GM19452 (cell line): ENCODE measurements around the gene COLGALT1.
A peak's percentile ranks its signal among the peaks of the same experiment; 100 is the strongest.
"Not testable (repeated sequence)": the region's sequence is repeated elsewhere in the genome, so short reads cannot be mapped to it uniquely, and the experiment has no call there.

Source experiments
- ATAC-seq: cut with Tn5 transposase; IDR thresholded peaks from one replicate; pipeline ENCODE4 v1.9.1; 2021; ENCODE audit not compliant: unreplicated experiment

Gene COLGALT1

GRCh38 chr19:17532116-17532515, 23.3 kb upstream of the COLGALT1 start:
- ATAC-seq = no peak

DNA sequence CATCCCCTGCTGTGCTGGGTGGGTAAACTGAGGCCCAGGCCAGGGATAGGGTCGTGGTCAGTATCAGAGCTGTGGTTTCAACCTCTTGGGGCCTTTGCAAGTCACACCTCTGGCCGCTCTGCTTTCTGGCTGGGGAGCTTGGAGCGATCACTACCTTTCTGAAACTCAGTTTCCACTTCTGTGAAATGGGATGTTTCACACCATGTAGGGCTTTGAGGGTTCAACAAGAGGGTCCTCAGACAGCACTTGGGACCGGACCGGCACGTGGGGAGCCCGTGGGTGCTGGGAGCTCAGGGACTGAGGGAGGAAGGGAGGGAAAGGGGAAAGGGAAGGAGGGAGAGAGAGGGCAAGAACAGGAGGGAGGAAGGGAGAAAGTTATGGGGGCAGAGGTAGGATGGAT, 22.9 kb upstream of the COLGALT1 start:
- ATAC-seq = no peak

DNA sequence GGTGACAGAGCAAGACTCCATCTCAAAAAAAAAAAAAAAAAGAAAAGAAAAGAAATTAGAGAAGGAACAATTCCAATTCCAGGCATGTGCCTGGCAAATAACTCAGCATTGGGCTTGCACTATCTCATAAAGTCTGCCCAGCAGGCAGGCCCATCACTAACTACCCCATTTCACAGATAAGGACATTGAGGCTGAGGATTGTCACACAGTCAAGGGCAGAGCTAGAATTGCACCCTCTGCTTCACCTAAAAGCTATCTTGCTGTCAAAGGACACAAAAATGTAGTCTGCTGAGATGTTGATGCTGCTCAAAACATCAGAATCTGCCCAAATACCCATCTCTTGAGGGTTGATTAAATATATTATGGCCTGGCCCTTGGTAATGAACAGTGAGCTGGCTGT, 20.7 kb upstream of the COLGALT1 start:
- no peak for ATAC-seq

DNA sequence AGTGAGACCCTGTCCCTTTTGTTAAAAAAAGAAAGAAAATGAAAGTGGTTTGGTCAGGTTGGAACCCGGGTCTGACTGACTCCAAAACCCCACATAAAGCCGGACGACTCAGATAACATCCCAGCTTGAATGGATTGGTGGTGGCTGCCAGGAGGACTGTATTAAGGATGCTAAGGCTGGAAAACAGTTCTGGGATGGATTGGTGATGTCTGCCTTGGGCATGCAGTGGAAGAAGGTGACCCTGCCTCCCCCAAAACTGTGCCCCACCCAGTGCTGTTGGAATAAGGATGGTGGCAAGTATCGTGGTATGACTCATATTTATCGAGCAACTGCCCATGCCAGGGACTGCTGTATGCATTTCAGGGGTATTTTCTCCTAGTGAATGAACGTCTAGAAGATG, 18.5 kb upstream of the COLGALT1 start:
- ATAC-seq = no peak

GRCh38 chr19:17538684-17539237, 16.7 kb upstream of the COLGALT1 start:
- ATAC-seq = no peak

DNA sequence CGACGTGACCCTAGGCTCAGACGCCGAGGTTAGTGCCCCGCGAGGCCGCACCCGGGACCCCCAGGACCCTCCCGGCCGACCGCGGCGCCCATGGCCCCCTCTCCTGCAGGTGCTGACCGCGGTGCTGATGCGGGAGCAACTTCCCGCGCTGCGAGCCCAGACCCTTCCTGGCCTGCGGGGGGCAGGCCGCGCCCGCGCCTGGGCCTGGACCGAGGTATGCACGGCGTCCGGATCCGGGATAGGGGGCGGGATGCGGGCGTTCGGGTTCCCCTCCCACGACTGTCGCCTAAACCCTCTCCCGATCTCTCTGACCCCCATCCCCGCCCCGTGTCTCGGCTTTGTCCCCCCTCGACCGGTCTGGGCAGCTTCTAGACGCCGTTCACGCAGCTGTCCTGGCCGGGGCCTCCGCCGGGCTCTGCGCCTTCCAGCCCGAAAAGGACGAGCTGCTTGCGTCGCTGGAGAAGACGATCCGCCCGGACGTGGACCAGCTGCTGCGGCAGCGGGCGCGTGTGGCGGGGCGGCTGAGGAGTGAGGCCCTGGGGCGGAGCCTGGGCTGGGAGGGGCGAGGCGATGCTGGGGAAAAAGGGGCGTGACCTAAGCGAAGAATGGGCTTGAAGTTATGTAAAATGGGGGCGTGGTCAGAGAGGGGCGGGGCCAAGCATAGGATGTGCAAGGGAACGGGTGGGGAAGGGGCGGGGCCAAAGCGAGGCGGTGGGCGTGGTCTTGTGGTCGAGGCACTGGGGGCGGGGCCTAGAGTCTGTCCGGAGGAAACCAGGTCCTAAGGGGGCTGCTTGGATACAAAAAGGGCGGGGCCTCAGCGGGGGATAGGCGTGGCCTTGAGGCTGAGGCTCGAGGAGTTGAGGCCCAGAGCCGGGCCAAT, 16.0 kb upstream of the COLGALT1 start:
- peak; percentile 59 for ATAC-seq

GRCh38 chr19:17540174-17540573, 15.3 kb upstream of the COLGALT1 start:
- ATAC-seq = no peak

DNA sequence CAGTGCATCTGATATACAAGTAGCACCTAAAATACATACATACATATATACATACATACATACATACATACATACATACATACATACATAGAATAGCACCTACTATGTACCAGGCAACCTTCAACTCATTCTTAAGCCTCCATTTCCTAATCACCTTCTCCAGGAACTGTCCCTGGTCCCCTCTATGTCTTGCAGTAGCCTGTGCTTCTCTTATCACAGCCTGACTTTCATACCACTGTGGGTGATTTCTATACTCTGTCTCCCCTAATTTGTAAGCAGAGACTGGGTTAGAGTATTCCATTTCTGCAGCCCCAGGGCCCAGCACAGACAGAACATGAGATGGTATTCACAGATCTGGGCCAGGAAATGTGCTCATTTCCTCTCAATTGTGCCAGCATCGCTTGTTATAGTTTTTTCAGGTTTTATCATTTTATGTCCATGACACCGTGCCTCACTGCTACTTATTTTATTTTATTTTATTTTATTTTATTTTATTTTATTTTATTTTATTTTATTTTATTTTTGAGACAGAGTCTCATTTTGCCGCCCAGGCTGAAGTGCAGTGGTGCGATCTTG, 14.2 kb upstream of the COLGALT1 start:
- ATAC-seq = no peak

GRCh38 chr19:17542042-17542441, 13.4 kb upstream of the COLGALT1 start:
- ATAC-seq = no peak

DNA sequence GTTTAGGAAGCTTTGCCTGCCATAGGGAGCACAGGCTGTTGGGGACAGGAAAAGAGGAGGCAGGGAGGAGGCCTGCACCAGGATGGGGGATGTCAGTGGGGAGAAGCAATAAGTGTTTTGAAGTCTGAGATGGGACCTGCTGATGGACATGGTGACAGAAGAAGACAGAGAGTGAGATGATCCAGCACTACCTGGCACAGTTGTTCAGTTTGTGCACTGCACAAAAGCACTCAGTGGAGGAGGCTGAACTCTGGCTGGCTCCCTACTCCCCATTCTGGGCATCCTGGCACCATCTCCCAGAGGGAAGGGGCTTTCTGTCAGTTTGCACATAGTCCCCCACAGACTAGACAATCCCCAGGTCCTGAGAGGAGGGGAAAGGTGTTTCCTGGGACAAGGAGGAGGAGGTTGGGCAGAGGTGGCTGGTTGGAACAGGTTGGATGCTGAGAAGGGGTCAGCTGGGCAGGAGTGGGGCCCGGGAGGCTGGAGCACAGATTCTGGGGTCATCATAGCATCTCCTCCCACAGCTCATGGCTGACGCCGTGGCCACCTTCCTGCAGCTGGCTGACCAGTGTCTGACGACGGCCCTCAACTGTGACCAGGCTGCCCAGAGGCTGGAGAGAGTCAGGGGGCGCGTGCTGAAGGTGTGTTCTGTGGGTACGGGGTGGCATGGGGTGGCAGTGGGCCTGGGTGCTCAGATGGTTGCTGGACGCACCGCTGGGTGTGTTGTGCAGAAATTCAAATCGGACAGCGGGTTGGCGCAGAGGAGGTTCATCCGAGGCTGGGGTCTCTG, 12.5 kb upstream of the COLGALT1 start:
- ATAC-seq = no peak

GRCh38 chr19:17543986-17544385, 11.5 kb upstream of the COLGALT1 start:
- no peak for ATAC-seq

GRCh38 chr19:17544418-17544817, 11.0 kb upstream of the COLGALT1 start:
- no peak for ATAC-seq

DNA sequence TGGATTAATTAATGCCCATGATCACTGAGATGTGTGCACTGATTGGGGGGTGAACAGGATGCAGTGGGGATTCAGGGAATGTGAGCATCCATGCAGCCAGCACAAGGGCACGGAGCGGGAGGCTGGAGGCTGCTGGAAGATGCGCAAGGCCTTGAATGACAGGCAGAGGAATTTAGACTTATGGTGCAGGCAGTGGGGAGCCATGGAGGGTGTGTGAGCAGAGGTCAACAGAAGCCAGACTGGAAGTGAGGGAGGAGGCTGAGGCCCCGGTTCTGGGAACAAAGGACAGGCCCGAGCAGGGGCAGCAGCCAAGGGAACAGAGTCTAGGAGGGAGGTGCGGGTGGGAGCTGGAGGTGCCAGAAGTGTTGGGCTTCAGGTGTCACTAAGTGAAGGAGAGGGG, 7.3 kb upstream of the COLGALT1 start:
- no peak for ATAC-seq

DNA sequence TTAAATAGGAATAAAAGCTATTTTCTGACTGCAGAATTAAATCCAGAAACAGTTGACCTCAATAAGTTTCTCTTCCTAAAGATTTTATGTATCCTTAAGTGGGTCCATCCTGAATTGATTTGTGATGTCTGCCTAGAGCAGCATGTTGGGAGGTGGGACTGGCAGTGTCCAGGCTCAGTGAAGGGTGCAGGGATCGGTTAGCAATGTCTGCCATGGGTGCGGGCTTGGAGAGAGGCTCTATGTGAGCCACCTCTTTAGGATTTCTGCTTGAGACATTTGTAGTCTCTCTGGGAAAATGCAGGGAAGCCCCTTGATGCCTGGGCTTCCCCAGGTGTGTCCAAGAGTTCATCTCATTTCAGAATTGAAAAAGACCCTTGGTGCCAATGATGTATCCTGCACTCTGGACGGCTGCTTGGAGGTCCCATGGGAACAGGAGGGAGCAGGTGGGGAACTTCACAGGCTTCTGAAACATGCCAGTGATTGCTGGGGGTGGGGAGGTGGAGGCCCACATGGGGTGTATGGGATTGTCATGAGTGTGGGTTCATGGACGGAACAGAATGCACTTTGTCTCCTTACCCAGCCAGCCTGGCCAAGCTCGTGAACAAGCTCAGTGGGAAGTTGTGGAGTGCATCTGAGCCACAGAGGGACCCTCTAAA, 6.2 kb upstream of the COLGALT1 start:
- ATAC-seq = no peak

DNA sequence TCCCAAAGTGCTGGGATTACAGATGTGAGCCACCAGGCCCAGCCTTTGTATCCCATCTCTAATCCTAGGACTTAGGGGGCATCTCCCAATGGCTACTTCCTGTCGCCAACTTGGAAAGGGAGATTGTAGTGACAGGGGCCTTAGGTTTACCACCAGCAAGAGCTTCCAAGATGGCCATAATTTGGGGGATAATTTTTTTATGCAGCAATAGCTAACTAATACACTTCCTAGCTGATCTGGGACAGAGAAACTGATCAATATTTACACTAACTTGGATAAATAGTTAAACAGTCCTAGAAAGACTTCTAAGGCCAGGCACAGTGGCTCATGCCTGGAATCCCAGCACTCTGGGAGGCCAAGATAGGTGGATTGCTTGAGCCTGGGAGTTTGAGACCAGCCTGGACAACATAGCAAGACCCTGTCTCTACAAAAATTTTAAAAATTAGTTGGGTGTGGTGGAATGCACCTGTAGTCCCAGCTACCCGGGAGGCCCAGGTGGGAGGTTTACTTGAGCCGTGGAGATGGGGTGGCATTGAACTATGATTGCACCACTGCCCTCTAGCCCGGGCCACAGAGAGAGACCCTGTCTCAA, 5.3 kb upstream of the COLGALT1 start:
- ATAC-seq = no peak

GRCh38 chr19:17552735-17553134, 2.7 kb upstream of the COLGALT1 start:
- not testable (repeated sequence) for ATAC-seq

- no peak for ATAC-seq
Observed at GRCh38 chr19:17553256-17553655, 2.2 kb upstream of the COLGALT1 start.

DNA sequence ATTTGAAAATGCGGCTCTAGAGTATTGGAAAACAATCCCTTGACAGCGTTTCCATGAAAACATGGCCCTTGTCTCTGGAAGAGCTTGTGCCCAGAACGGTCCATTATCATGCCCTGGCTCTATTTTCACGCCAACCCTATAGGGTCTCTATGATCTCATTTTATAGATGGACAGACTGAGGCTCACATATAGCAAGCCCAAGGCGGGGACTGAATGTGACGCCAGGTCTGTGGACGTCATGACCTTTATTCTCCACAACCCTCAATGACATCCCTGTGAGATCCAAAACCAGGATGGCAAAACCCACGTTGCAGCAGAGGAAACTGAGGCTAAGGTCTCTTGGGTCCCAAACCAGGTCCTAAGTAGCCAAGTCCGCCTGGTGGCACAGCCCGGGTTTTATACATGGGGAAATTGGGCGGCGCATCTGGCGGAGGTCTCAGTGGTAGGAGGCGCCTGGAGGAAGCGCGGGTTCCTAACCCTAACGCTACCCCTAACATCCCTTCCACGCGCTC, 425 bp upstream of the COLGALT1 start:
- ATAC-seq = no peak

DNA sequence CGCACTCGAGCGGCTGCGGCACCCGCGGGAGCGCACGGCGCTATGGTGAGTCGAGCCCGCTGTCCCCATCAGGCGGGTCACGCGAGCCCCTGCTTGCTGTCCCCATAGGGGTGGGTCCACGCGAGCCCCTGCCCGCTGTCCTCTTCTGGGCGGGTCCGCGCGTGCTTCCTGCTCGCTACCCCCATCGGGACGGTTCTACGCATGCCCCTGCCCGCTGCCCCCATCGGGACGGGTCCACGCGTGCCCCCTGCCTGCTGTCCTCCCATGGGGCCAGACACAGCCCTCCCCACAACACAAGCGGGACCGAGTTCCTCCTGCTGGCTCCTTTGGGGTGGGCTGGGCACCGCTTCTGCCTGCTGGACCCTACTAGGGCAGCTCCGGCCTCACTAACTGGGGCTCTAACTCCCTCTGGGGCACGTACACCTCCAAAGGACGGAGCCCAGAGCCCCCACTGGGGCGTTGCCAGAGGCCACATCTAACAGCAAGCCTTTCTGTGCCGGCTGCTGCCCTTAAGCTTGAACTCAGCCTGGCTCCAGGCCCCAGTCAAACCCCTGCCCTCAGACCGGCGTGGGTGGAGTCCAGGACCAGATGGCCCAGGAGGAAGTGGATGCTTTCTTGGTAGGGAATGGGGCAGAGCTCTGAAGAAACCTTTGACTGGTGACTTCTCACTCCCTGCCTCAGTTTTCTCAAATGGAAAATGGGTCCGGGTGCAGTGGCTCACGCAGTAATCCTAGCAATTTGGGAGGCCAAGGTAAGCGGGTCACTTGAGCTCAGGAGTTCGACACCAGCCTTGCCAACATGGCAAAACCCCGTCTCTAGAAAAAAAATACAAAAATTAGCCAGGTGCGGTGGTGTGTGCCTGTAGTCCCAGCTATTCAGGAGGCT, 722 bp downstream of the COLGALT1 start:
- ATAC-seq = peak; percentile 29
